22Rv1 (cell line): Measurements from ENCODE around the gene DNAJC10.

Experiments
- ZFX ChIP-seq: fragments of 450-650 bp; IDR thresholded peaks from 2 replicates; pipeline ENCODE4 v1.6.1; 2017; ENCODE audit warnings: antibody characterized with exemption, borderline replicate concordance
- TF ChIP-seq, protein P1 (sequence below): fragments of 450-650 bp; IDR thresholded peaks from 2 replicates; pipeline ENCODE4 v1.5.1; 2017; ENCODE audit warnings: mild to moderate bottlenecking

DNA sequence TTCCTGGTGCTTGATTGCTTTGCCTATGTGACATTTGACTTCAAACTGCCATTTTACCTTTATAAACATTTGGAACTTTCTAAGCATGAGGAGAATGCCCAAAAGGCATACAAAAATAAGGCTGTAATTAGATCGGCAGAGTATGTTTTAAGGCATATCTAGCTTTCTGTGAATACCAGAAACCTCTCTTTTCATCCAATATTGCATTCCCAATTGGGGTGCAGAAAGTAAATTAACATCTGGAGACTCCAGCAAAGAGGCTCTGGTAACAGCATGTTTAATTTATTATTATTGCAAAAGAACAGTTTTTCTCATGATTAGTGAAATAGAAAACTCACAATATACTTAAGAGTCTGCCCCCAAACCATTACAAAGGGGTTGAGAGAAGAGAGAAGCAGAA lies 118.2 kb downstream of the DNAJC10 start:
- TF ChIP-seq, protein P1, sequence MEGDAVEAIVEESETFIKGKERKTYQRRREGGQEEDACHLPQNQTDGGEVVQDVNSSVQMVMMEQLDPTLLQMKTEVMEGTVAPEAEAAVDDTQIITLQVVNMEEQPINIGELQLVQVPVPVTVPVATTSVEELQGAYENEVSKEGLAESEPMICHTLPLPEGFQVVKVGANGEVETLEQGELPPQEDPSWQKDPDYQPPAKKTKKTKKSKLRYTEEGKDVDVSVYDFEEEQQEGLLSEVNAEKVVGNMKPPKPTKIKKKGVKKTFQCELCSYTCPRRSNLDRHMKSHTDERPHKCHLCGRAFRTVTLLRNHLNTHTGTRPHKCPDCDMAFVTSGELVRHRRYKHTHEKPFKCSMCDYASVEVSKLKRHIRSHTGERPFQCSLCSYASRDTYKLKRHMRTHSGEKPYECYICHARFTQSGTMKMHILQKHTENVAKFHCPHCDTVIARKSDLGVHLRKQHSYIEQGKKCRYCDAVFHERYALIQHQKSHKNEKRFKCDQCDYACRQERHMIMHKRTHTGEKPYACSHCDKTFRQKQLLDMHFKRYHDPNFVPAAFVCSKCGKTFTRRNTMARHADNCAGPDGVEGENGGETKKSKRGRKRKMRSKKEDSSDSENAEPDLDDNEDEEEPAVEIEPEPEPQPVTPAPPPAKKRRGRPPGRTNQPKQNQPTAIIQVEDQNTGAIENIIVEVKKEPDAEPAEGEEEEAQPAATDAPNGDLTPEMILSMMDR = no peak
- TF ChIP-seq ZFX = no peak
